GM12878 (cell line): ENCODE measurements around the gene PALD1. TPM values are rescaled to one million over a fixed set of nuclear protein-coding genes. Genes with fewer than 3 reads are reported as not detected.

Source experiments
- ATAC-seq: fragments of 200-7000 bp; cut with Tn5 transposase; 3 replicates; pipeline ENCODE4 v1.9.1; 2020; ENCODE audit warnings: mild to moderate bottlenecking, moderate library complexity
- BruUV-seq: library from RNA; stranded (reverse); fragments of 400-500 nt; replicated peaks from 2 replicates; lab custom pipeline; 2021; lab: Mats Ljungman, UMichigan
- CTCF ChIA-PET: fragments of 300-600 bp; sonication (Branson Sonifier 250); formaldehyde crosslinking; extraction: SDS; loops from one replicate; lab custom pipeline; 2021; ENCODE audit warnings: inconsistent platforms; lab: Yijun Ruan, JAX
- POLR2A ChIA-PET: fragments of 350-600 bp; formaldehyde crosslinking; extraction: SDS; loops from one replicate; lab custom pipeline; 2021; ENCODE audit warnings: inconsistent platforms; lab: Charles Lee
- RAD21 ChIA-PET: fragments of 300-600 bp; sonication (Branson Sonifier 250); formaldehyde crosslinking; loops from one replicate; lab custom pipeline; 2023; ENCODE audit warnings: antibody characterized with exemption; ENCODE audit not compliant: unreplicated experiment; lab: Charles Lee
- SMC1A ChIA-PET: fragments of 300-600 bp; sonication (Branson Sonifier 250); formaldehyde crosslinking; loops from one replicate; lab custom pipeline; 2023; ENCODE audit not compliant: unreplicated experiment, uncharacterized antibody; lab: Charles Lee
- DNase-seq: peaks from one replicate; pipeline ENCODE4 v3.0.0-alpha.2; 2011; ENCODE audit warnings: low read depth, low spot score
- FAIRE-seq: peaks from 3 replicates; lab custom pipeline; 2011; peaks lifted over from hg19 to GRCh38; lab: Jason Lieb, UNC
- H2AFZ ChIP-seq: 2 replicates; pipeline ENCODE4 v1.6.0; 2011; ENCODE audit warnings: low read depth, low read length, control low read depth; ENCODE audit not compliant: control insufficient read depth
- H3K27ac ChIP-seq: 2 replicates; pipeline ENCODE4 v1.5.1; 2011; ENCODE audit warnings: control low read depth; ENCODE audit not compliant: control insufficient read depth, insufficient read depth
- H3K27me3 ChIP-seq, 2 experiments: replicated peaks in 1 of 2; 2 replicates each; pipeline versions ENCODE4 v1.6.0 to v1.6.1; 2011; ENCODE audit warnings: low read length in 1 of 2; ENCODE audit not compliant: control insufficient read depth in 2 of 2, insufficient read depth in 2 of 2
- H3K36me3 ChIP-seq, 2 experiments: 2 replicates each; pipeline ENCODE4 v1.5.1; 2011; ENCODE audit warnings: low read length in 1 of 2; ENCODE audit not compliant: control insufficient read depth in 2 of 2, insufficient read depth in 2 of 2
- H3K4me1 ChIP-seq: 2 replicates; pipeline ENCODE4 v1.6.1; 2011; ENCODE audit warnings: mild to moderate bottlenecking, low read length, moderate library complexity, mixed read lengths; ENCODE audit not compliant: control insufficient read depth, insufficient read depth
- H3K4me2 ChIP-seq: 2 replicates; pipeline ENCODE4 v1.6.0; 2011; ENCODE audit warnings: control low read depth; ENCODE audit not compliant: control insufficient read depth, insufficient read depth
- H3K4me3 ChIP-seq: fragments of 200-600 bp; sonication (generic); 2 replicates; pipeline ENCODE4 v1.5.1; 2016
- H3K79me2 ChIP-seq: 2 replicates; pipeline ENCODE4 v1.6.0; 2011; ENCODE audit warnings: low read length; ENCODE audit not compliant: control insufficient read depth, insufficient read depth
- H3K9ac ChIP-seq: 2 replicates; pipeline ENCODE4 v1.8.0; 2011; ENCODE audit warnings: low read length, control low read depth, mixed read lengths; ENCODE audit not compliant: control insufficient read depth, insufficient read depth
- H3K9me3 ChIP-seq: replicated peaks from 3 replicates; pipeline ENCODE4 v1.5.1; 2011; ENCODE audit warnings: mild to moderate bottlenecking, low read length; ENCODE audit not compliant: control insufficient read depth, insufficient read depth
- H4K20me1 ChIP-seq: 2 replicates; pipeline ENCODE4 v1.6.0; 2011; ENCODE audit not compliant: control insufficient read depth, insufficient read depth
- CREM ChIP-seq: IDR thresholded peaks from 2 replicates; pipeline ENCODE4 v1.6.1; 2014; ENCODE audit warnings: antibody characterized with exemption, low read depth
- EZH2 ChIP-seq: IDR thresholded peaks from 2 replicates; pipeline ENCODE4 v1.6.1; 2012; ENCODE audit warnings: low read depth, mild to moderate bottlenecking, control low read depth, inconsistent platforms, low read length, borderline replicate concordance; ENCODE audit not compliant: control insufficient read depth
- IKZF2 ChIP-seq, 2 experiments: fragments of 450-650 bp; IDR thresholded peaks; 2 replicates each; pipeline ENCODE4 v1.6.1; 2017; ENCODE audit warnings: mild to moderate bottlenecking in 2 of 2, moderate library complexity in 2 of 2
- KLF5 ChIP-seq: fragments of 450-650 bp; IDR thresholded peaks from 2 replicates; pipeline ENCODE4 v1.6.1; 2014; ENCODE audit warnings: mild to moderate bottlenecking; ENCODE audit not compliant: partially characterized antibody
- MAX ChIP-seq: IDR thresholded peaks from 2 replicates; pipeline ENCODE4 v1.6.1; 2012; ENCODE audit warnings: low read depth, low read length, improper control_type of control experiment
- NBN ChIP-seq: fragments of 450-650 bp; IDR thresholded peaks from 2 replicates; pipeline ENCODE4 v1.6.1; 2016
- NFXL1 ChIP-seq: fragments of 450-650 bp; IDR thresholded peaks from 2 replicates; pipeline ENCODE4 v1.6.1; 2017; ENCODE audit warnings: antibody characterized with exemption, mild to moderate bottlenecking, borderline replicate concordance
- POLR2AphosphoS5 ChIP-seq: IDR thresholded peaks from 2 replicates; pipeline ENCODE4 v1.6.1; 2011; ENCODE audit warnings: mild to moderate bottlenecking, low read length, inconsistent platforms
- SMAD5 ChIP-seq: IDR thresholded peaks from 2 replicates; pipeline ENCODE4 v1.6.1; 2016; ENCODE audit warnings: antibody characterized with exemption, low read depth
- YY1 ChIP-seq: IDR thresholded peaks from 2 replicates; pipeline ENCODE4 v1.6.1; 2011; ENCODE audit warnings: low read depth, mild to moderate bottlenecking, low read length
- ZNF687 ChIP-seq: fragments of 450-650 bp; IDR thresholded peaks from 2 replicates; pipeline ENCODE4 v1.6.1; 2017; ENCODE audit warnings: mild to moderate bottlenecking, moderate library complexity
- WGBS: methylation state at CpG from one replicate; pipeline ENCODE4 v1.1.6; 2016; ENCODE audit warnings: low lambda C conversion rate; ENCODE audit not compliant: insufficient replicate concordance, insufficient coverage; ENCODE audit errors: missing lambda C conversion rate; 5-methylcytosine and 5-hydroxymethylcytosine counted together
- in situ Hi-C: fragments of 300-500 bp; cut with MboI; formaldehyde crosslinking; loops from 9 replicates; pipeline ENCODE4 v1.14.3; 2018; ENCODE audit warnings: mixed read lengths
- intact Hi-C: fragments of 100-400 bp; cut with micrococcal nuclease; formaldehyde crosslinking; loops from one replicate; pipeline ENCODE4 v1.14.2; 2022; ENCODE audit not compliant: unreplicated experiment
- polyA plus RNA-seq, 11 experiments: library from polyadenylated mRNA; depleted of rRNA in 4 of 11; unstranded in 6 of 11; stranded (reverse) in 5 of 11; fragments of >200 nt; fragmentation: Nextera tagmentation in 4 of 11; fragmentation: Illumina TruSeq in 1 of 11; extraction: Ambion mirVana in 4 of 11; extraction: Trizol in 1 of 11; gene quantifications; 1 replicate in 1 of 11; 2 replicates in 10 of 11; pipeline versions ENCODE4 v1.2.1 to v1.2.3, GENCODE V29; 2011 to 2016; ENCODE audit warnings: inconsistent platforms in 2 of 11, missing spikeins in 2 of 11, low read depth in 1 of 11
- total RNA-seq, 4 experiments: library from RNA; depleted of rRNA in 3 of 4; stranded (reverse); fragments of >200 nt in 3 of 4; fragmentation: Illumina TruSeq in 1 of 4; extraction: Trizol in 1 of 4; gene quantifications; 2 replicates each; pipeline versions ENCODE4 v1.2.1 to v1.2.3, GENCODE V29; 2013 to 2021

The PALD1 gene
- total and polyA plus RNA-seq, 10 of the 15 experiments (the other 5 are each of a cell fraction or from before 2014, with no cell fraction given): 0.43 to 20.9 (median 9.0) TPM

GRCh38 chr10:70457759-70458305 is 20.7 kb upstream of the PALD1 start:
- WGBS: 62% methylated on average over 17 of the region's 17 CpGs
- Histone ChIP-seq H3K9me3 (no peaks in the 10 kb centered on the region), H3K9ac (no peak overlapping the region), H3K27me3 (peaks cover 3 to 5% of the 10 kb centered on the region in 2 experiments; a peak in 3 of 4 replicates)
- in situ Hi-C loops: no loop called here
- FAIRE-seq: no peak
- RAD21 ChIA-PET: no interaction called here
- no peak for ATAC-seq
- TF ChIP-seq EZH2: no peak
- no peak for TF ChIP-seq IKZF2 (IDR thresholded peaks at IDR 0.05)
- no peak for TF ChIP-seq KLF5
- TF ChIP-seq, all 136 proteins: peak for 0
- intact Hi-C loops: no loop called here
- DNase-seq: no peak
- ChIA-PET CTCF (no interaction called here), POLR2A (interaction anchor here (0.8 kb wide), 1 partner anchor 86 kb away, joined by 3 read pairs; no protein-coding TSS in a partner anchor), SMC1A (interaction anchor here (0.7 kb wide), 1 partner anchor 65 kb away, joined by 3 read pairs; no protein-coding TSS in a partner anchor)
- Histone ChIP-seq H3K4me1 (no peaks in the 10 kb centered on the region), H3K79me2 (no peaks in the 10 kb centered on the region), H2AFZ (no peak overlapping the region), H4K20me1 (no peaks in the 10 kb centered on the region), H3K27ac (no peak overlapping the region), H3K36me3 (no peaks in the 10 kb centered on the region), H3K4me2 (no peak overlapping the region), H3K4me3 (no peak overlapping the region)
- BruUV-seq: no TSS peak

- H3K9ac ChIP-seq: no peak overlapping the region
- FAIRE-seq (no peak), ATAC-seq (peak; percentile 52), DNase-seq (no peak)
- 17% methylated on average over 54 of the region's 62 CpGs for WGBS
- RAD21 ChIA-PET: no interaction called here
- peaks cover 3 to 5% of the 10 kb centered on the region in 2 experiments; a peak in 3 of 4 replicates for H3K27me3 ChIP-seq
- H3K9me3 ChIP-seq: no peaks in the 10 kb centered on the region
- no TSS peak for BruUV-seq
- H3K79me2 ChIP-seq: no peaks in the 10 kb centered on the region
- no peaks in the 10 kb centered on the region for H4K20me1 ChIP-seq
- H2AFZ ChIP-seq: no peak overlapping the region
- POLR2A ChIA-PET: no interaction called here
- H3K36me3 ChIP-seq: no peaks in the 10 kb centered on the region
- no peak overlapping the region for H3K27ac ChIP-seq
- no peaks in the 10 kb centered on the region for H3K4me1 ChIP-seq
- H3K4me2 ChIP-seq: no peak overlapping the region
- intact Hi-C loops (no loop called here), in situ Hi-C loops (no loop called here)
- SMC1A ChIA-PET: interaction anchor here (0.7 kb wide), 1 partner anchor 66 kb away, joined by 3 read pairs; no protein-coding TSS in a partner anchor
- CTCF ChIA-PET: interaction anchor here (6.0 kb wide), 1 partner anchor 83 kb away, joined by 74 read pairs; no protein-coding TSS in a partner anchor
- no peak overlapping the region for H3K4me3 ChIP-seq
- TF ChIP-seq CREM (no peak), SMAD5 (no peak), POLR2AphosphoS5 (no peak), NFXL1 (no peak), MAX (no peak), ZNF687 (no peak), NBN (no peak), YY1 (no peak)
Measured at GRCh38 chr10:70458329-70459060, 20.1 kb upstream of the PALD1 start.
